ENCODE measurements around the gene CCDC33. TPM values are rescaled to one million over a fixed set of nuclear protein-coding genes. Genes with fewer than 3 reads are reported as not detected.

CCDC33 gene
- total and polyA plus RNA-seq, 2 experiments from 2014 or later = 2.6 to 2.8 TPM

- TF ChIP-seq REST (IDR thresholded peaks at IDR 0.05; ENCODE audit: unreplicated experiment) = no peak
- no peak for TF ChIP-seq JUNB (IDR thresholded peaks at IDR 0.05; ENCODE audit: unreplicated experiment)
- no peak for TF ChIP-seq CREB1 (CRISPR knock-in tag; IDR thresholded peaks at IDR 0.05; ENCODE audit: low read depth)
Observed at GRCh38 chr15:74205582-74205947, 30.6 kb upstream of the CCDC33 start (continued).

DNA sequence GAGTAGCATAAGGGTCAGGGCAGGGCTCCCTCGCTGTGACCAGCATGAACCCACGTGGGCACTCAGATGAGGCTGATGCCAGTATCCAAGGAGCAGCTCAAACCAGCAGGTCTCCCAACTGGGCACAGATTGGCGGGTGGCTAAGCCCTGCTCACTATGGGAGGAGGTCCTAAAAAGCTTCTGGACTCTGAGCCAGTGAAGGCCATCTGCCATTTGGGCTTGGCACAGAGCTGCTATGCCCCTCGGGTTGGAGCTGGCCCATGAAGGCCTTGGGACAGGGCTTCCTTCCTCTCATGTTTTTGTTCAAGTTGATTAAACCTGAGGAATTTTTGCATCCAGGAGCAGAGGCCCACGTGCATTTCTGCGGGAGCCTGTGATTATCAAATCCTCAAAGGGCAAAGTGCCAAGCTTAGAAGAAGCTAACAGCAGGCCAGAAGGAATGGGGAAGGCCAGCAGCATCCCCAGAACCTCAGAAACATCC, 29.3 kb upstream of the CCDC33 start:
- Mint-ChIP-seq H3K27me3 (ENCODE audit: insufficient read depth, low read depth, poor library complexity) (peaks cover 38% of the 10 kb centered on the region), H3K36me3 (ENCODE audit: low read depth) (peaks cover 26% of the 10 kb centered on the region), H3K27ac (no peak overlapping the region), H3K4me1 (peaks cover 85% of the 10 kb centered on the region), H3K9me3 (no peaks in the 10 kb centered on the region; the same call in 1 of the 3 replicates), H3K4me3 (no peak overlapping the region; the same call in 2 of the 3 replicates)
- Histone ChIP-seq H3K4me2 (no peak overlapping the region), H3K4me3 (no peak overlapping the region), H3F3A (replicated peaks; ENCODE audit: low read depth) (peaks cover 5% of the 10 kb centered on the region; the same call in 1 of the 2 replicates), H3K36me3 (ENCODE audit: insufficient read depth) (no peaks in the 10 kb centered on the region), H3K9me2 (ENCODE audit: insufficient read depth) (no peaks in the 10 kb centered on the region), H3K79me2 (replicated peaks; ENCODE audit: insufficient read depth) (no peaks in the 10 kb centered on the region), H2AFZ (no peak overlapping the region), H4K20me1 (replicated peaks; ENCODE audit: insufficient read depth) (no peaks in the 10 kb centered on the region), H3K27ac (ENCODE audit: low read depth) (no peak overlapping the region), H3K4me1 (ENCODE audit: insufficient read depth) (peaks cover 57% of the 10 kb centered on the region), H3K27me3 (ENCODE audit: insufficient read depth) (peaks cover 28% of the 10 kb centered on the region)
- ATAC-seq = no peak
- DNase-seq (ENCODE audit: low spot score) = no peak
- TF ChIP-seq, protein P1, sequence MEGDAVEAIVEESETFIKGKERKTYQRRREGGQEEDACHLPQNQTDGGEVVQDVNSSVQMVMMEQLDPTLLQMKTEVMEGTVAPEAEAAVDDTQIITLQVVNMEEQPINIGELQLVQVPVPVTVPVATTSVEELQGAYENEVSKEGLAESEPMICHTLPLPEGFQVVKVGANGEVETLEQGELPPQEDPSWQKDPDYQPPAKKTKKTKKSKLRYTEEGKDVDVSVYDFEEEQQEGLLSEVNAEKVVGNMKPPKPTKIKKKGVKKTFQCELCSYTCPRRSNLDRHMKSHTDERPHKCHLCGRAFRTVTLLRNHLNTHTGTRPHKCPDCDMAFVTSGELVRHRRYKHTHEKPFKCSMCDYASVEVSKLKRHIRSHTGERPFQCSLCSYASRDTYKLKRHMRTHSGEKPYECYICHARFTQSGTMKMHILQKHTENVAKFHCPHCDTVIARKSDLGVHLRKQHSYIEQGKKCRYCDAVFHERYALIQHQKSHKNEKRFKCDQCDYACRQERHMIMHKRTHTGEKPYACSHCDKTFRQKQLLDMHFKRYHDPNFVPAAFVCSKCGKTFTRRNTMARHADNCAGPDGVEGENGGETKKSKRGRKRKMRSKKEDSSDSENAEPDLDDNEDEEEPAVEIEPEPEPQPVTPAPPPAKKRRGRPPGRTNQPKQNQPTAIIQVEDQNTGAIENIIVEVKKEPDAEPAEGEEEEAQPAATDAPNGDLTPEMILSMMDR (conservative IDR thresholded peaks at IDR 0.05; ENCODE audit: low read depth in 2 of 2) = no peak
- TF ChIP-seq NANOG (IDR thresholded peaks at IDR 0.05; ENCODE audit: borderline replicate concordance) = no peak
- TF ChIP-seq JUNB (IDR thresholded peaks at IDR 0.05; ENCODE audit: unreplicated experiment) = no peak
- no peak for TF ChIP-seq EZH2phosphoT487 (IDR thresholded peaks at IDR 0.05; ENCODE audit: unreplicated experiment)
- TF ChIP-seq POLR2AphosphoS5 (IDR thresholded peaks at IDR 0.05; ENCODE audit: low read depth) = no peak
- no peak for TF ChIP-seq STAT1 (IDR thresholded peaks at IDR 0.05; ENCODE audit: unreplicated experiment)
- TF ChIP-seq ZNF114 (CRISPR knock-in tag; IDR thresholded peaks at IDR 0.05) = no peak
- TF ChIP-seq REST (IDR thresholded peaks at IDR 0.05; ENCODE audit: unreplicated experiment) = no peak
- TF ChIP-seq CREB1 (CRISPR knock-in tag; IDR thresholded peaks at IDR 0.05; ENCODE audit: low read depth) = no peak
- TF ChIP-seq EZH2 (IDR thresholded peaks at IDR 0.05; ENCODE audit: low read depth, unreplicated experiment) = no peak
- no peak for TF ChIP-seq ZNF331 (CRISPR knock-in tag; IDR thresholded peaks at IDR 0.05; ENCODE audit: low read depth)

Measured in GM23338 (cell line).